ENCODE measurements around the gene PPARA.

- TF ChIP-seq CTCF (IDR thresholded peaks at IDR 0.05; ENCODE audit: insufficient read depth, low read length) = no peak
- TF ChIP-seq GABPA (IDR thresholded peaks at IDR 0.05; ENCODE audit: low read depth) = no peak
- TF ChIP-seq POLR2AphosphoS5 (IDR thresholded peaks at IDR 0.05; ENCODE audit: low read depth) = no peak
Observed at GRCh38 chr22:46220921-46221320, 70.6 kb downstream of the PPARA start.
